Stimulated activated CD4-positive, alpha-beta T cell treated with anti-CD3 and anti-CD28 coated beads, TNF-alpha, amount 100 ng/mL, for 24 hours (primary cell): Measurements from ENCODE around the gene COL23A1.

Source experiments
- DNase-seq, 3 experiments: peaks; one replicate each; pipeline ENCODE4 v3.0.0-alpha.2; 2020; ENCODE audit warnings: low read depth in 3 of 3

The COL23A1 gene

DNA sequence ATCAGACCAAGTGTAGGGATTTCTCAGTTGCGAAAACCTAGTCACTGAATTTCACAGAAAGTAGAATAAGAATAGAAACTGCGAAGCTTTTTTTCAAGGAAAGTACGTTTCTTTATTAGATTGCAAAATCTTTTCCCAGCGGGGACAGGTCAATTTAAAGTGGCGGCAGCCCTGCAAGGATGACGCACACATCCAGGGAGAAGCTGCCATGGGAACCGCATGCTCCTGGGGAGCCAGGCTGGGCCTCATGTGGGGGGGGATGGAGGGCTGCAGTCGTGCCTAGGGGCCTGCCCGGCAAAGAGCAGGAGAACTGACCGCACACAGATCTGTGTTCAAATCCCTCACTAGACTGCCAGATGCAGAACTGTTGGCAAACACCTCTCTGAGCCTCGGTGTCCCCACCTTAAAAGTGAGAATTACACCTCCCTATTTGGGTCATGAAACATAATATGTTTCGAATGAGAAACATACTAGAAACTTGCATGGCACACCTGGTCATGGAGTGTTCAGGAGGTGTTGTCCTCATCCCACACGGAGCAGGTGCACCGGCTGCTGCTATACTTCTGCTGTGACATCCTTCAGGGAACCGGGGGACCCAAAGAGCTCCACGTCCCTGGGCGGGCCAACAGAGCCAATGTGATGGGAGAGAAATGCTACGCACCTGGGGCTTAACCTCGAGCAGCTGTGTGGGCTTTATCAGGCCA, 229.8 kb downstream of the COL23A1 start:
- no peak for DNase-seq

DNA sequence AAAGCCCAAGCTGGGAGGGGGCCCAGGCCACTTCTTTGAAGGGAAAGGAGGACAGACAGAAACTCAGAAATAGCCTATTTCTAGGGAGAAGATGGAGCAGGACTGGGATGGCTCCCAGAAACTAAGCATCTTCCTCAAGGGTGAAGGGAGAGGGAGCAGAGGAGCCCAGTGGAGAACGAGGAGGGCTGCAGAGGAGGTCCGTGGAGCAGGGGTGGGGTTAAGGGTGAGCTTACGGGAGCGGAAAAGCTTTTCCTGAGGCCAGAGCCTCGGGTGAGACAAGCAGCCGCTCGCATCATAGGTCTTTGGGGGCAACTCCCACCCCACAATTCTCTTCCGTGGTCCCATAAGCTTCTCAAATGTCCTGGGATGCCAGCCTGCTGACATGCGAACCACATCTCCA, 230.5 kb downstream of the COL23A1 start:
- no peak for DNase-seq

DNA sequence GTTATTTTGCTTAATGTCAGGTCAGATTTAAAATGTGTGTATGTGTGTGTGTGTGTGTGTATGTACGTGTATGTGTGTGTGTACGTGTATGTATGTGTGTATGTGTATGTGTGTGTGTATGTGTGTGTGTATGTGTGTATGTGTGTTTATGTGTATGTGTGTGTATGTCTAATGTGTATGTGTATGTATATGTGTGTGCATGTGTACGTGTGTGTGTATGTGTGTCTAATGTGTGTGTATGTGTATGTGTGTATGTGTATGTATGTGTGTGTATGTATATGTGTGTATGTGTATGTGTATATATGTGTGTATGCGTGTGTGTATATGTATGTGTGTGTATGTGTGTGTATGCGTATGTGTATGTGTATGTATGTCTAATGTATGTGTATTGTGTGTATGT, 232.5 kb downstream of the COL23A1 start:
- no peak for DNase-seq

DNA sequence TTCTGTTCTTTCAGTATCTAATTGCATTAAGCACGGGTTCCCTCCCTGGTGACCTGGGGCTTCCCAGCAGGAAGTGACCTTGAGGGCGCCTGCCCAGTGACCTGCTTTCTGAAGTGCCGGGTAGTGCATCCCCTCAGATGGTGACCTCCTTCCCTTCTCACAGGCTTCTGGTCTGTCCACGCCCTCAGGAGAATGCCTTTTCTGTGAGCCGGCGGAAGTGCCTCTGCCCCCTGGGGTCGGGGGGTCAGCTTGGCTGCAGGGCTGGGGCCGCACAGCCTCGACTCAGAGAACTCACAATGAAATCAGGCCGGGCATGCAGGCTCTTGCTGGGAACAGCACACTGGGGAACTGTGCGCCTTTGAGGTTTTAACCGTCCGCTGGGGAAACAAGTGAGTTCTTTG, 233.1 kb downstream of the COL23A1 start:
- no peak for DNase-seq

DNA sequence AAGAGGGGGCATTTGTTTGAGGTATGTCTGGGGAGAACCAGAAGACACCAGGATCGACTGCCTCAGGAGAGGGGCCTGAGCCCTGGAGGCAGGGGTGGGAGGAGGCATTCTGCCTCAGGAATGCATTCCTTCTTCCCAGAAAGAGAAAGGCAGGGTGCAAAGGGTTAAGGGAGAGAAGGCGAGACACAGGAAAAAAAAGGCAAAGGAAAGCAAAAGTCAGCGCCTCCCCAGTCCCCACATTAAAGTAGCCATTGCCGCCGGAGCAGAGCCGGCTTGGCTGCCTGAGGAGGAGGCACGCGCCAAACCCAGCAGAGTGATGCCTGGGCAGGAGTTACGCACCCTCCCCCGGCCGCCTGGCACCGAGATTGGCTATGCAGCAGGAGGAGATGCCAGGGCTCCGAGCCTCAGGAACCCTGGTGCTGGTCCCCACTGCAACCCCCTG, 233.7 kb downstream of the COL23A1 start:
- no peak for DNase-seq

DNA sequence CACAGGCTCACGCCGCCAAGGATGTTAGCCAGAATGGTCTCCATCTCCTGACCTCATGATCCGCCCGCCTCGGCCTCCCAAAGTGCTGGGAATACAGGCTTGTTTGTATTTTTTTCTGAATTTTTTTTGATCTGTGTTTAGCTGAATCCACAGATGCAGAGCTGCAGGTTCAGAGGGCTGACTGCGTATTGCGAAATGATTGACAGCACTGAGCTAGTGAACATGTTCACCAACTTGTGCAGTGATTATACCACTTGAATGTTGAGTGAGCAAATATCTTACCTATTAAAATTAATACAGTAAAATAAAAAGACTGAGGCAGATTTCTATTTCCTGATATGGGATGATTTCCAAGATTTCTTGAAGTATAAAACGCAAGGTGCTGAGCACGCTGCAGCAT, 234.5 kb downstream of the COL23A1 start:
- DNase-seq = no peak

DNA sequence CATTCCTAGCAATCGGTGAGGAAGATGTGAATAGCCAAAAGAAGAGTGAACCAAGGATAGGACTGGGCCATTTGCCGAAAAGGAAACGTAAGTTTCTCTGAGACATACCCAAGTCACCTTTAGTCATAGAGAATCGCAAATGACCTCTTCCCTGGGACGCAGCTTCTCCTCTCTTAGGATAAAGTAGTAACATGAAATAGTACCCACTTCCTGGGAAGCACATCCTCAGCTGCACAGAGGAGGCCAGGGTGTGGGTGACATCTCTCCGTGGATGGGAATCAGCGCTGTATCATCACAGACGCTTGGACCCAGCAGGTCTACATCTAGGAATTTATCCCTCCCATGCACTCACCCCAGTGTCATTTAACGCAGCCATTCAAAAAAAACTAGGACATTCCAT, 236.7 kb downstream of the COL23A1 start:
- DNase-seq = no peak

DNA sequence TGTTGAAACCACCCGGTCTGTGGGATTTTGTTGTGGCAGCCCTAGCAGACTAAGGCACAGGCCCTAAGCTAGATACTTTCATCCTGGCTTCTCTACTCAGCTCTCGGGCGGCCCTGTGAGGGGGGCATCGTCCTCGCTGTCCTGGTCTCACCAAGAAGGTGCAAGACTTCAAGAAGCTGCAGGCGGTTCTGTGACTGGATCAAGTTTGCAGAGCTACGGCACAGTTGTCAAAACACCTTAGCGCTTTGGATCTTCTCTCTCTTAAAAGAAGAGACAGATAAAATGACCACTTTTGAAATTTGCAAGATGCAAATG, 238.2 kb downstream of the COL23A1 start:
- no peak for DNase-seq

DNA sequence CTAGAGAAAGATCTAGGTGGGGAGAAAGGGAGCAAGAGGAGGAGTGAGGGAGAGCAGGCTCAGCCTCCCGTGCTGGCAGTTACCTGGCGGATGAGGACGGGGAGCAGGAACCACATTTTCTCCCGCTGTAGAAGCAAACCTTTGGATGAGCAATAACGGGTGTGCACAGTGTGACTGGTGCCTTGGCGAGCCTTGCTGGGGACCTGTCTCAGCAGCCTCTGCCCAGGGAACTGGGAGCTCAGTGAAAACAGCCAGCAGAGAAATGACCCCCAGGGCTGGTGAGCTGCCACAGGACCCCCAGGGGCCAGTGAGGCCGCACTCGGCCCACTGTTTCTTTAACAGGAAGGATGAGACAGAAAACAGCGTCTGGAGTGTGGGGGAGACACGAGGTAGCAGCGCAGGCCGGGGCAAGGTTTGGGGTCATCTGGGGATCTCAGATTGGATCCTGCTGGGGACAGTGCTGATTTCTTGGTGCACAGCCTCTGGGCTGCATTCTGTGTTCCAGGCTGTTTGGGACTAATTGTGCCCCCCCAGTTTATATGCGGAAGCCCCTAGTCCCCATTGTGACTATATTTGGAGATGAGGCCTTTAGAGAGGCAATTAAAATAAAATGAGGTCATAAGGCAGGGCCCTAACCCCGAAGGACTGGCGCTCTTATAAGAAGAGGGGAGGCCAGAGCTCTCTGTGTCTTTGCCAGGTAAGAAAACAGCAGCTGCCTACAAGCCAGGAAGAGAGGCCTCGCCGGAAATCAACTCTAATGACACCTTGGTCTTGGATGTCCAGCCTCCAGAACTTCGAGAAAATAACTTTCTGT, 238.8 kb downstream of the COL23A1 start:
- no peak for DNase-seq

DNA sequence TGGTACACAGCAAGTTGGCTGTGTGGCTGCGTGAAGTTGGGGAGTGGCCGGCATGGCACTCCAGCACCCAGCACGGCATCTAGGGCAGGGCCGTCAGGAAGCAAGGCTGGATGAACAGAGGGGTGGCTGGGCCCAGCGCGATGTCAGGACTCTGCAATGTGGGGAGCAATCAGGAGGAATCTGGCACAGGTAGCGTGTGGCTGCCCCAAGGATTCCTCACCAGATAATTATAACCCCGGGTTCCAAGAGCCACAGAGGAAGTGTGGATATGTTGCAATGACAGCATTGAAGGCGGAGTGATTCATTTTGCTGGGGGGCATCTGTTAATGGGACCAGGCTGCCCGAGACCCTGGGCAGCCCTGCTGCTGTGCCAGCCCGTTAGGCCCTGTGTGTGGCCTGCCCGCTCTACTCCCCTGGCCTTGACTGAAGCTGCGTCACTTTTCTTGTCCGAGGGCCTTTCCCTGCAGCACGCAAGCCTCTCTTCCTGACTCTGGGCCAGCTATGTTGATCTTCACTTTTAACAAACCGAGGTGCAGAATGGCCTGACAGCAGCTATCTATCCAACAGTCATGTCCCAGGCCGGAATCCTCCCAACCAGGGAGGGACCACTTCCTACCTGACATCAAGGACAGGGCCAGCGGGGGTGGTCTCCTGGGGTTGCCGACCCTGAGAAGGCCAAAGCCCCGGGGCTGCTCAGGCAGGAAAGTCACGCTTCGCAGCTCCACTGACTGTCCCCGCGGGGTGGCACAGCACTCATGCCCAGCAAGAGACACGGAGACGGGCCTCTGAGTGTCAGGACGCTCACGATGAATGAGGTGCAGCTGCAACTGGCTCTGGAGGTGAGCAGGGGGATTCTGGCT, 239.6 kb downstream of the COL23A1 start:
- no peak for DNase-seq

DNA sequence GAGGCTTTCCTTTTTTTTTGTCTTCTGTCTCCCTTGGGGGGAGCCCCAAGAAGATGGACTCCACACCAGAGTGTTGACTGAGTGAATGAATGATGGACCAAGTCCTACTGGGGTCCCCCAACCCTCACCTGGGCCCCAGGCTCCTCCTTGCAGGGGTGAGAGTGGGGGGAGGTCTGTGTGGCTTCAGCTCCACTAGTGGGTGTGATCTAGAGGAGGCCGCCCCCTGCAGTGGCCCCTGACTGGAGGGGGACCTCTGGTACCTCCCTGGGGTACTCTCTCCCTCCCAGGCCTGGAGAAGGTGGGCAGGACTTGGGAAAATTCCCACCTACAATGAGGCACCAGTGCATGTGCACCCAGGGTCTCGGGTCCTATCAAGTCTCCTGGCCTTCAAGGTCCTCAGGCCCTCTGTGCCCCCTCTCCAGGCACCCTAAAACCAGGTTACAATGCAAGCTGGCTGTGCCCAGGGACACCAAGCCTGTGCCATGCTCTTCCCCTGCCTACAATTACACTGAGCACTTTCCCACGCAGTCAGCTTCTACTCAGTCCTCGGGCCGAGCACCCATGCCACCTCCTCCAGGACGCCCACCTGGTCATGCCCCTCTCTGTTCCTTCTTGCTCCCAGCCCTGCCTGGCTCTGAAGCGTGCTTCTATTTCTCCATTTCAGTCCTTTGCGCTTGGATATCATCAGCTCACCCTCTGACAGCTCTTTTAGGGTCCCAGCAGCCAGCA, 240.4 kb downstream of the COL23A1 start:
- DNase-seq = no peak

DNA sequence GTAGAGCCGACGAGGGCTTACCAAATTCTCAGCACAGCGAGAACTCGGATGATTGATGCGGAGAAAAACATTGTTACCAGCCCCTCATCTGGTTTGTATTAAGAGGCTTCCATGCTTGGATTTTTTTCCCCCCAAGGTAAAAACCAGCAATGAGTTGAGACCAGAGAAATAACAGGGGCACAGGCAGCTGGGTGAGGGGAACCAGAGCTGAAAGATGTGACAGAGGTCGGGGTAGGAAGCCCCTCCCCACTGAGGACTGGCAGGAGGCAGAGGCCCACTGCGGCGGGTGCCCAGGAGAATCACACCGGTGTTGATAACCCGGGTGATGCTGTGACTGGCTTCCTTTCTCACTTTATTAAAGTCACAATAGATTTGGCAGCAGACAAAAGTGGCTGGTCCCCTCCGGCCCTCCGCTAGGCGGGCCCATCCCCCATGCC, 241.1 kb downstream of the COL23A1 start:
- no peak for DNase-seq

DNA sequence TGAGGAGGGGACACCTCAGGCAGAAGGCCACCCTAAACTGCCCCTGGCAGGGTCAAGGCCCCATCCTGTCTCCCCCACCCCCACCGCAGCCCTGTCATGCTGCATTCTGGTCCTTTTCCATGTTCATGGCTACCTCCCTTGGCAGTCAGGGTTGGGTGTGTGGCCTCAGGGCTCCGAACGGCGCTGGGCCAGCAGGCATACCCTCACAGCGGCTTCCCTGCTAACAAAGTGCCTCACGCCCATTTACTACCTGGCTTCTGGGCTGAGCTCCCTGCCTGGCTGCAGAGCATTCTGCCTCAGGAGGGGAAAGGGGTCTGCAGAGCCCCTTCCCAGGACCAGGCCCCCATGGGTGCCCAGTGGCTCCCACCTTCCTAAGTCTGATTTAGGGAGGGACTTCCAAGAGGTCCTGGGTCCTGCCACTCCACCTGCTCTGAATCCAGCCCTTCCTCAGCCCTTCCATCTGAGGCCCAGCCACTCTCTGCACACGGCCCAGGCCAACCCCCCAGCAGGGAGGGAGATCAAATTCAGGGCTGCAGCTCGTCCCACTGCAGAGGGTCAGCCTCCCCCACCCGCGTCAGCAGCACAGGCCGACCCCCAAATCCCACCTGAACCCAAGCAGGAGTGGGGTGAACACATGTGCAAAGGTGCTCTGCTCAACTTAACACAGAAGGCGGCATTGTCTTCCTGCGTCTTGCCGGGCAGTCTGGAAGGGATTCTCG, 241.7 kb downstream of the COL23A1 start:
- DNase-seq = no peak

DNA sequence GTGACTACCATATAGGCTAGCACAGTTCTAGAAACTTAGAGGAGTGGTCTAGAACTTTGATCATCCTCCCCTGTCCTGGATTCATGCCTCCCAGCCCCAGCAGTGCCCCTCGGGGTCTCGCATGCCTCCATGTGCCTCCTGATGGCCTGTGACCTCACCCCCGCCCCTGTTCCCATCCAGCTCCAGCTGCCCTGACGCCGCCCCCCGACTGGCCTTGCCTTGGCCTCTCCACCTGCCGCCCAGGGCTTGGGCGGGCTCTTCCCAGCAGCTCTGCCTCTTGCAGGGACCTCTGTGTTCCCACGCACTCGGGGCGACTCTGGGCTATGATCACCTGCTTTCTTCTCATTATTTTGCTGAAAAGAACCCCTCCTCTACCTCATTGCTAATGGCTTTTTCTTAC, 242.2 kb downstream of the COL23A1 start:
- no peak for DNase-seq

DNA sequence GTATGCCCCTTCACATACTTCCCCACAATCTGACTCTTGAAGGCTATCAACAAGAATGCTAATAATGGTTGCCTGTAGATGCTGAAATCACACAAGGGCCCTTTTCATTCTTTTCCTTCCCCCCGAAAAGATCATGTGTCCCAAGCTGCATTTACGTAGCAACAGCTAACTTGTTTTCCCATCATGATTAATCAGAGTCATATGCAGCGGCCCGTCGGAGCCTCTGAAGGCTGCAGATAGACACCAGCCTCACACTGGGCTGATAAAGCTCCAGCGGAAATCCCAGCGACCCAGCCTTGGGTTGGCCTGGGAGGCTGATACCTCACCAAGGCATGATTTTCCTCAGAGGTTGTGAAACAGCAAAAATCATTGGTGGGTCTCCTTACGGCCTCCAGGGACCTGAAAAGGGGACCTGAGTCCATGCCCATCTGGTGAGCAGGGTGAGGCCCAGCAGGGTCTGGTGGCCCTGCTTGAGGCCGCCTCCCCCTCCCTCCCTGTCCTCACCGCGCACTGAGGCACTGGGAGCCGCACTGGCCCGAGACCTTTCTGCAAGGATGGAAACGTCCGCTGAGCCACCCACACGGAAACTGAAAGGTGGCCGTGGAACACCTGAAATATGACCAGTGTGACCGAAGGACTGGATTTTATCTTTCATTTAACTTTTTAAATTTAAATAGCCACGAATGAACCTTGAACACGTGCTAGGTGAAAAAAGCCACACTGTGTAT, 243.4 kb downstream of the COL23A1 start:
- no peak for DNase-seq

DNA sequence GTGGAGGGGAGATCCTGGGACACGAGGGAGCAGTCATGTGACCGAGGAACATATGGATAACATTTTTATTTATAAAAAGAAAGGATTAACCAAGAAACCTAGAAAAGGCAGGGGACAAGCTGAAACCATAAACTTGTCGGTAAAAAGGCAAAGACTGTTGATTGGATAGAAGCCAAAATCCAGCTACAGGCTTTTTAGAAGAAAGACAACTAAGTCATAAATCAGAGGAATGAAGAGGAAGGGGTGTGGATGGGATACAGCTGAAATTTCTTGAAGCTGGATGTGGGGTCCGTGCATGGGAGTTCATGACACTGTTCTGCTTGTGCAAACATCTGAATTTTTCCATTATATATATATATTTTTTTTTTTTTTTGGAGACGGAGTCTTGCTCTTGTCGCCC, 246.9 kb downstream of the COL23A1 start:
- no peak for DNase-seq

DNA sequence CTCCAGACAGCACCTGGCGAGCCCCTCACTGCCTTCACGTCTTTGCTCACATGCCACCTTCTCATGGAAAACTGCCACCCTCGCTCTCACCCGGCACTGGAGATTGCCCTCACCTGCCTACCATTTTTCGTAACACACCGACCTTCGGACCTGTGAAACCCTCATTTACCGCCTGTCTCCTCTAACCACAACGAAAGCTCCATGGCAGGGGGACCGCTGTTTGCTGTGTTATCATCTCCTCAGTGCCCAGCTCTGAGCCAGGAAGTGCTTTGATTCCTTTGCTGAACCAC, 248.4 kb downstream of the COL23A1 start:
- no peak for DNase-seq

DNA sequence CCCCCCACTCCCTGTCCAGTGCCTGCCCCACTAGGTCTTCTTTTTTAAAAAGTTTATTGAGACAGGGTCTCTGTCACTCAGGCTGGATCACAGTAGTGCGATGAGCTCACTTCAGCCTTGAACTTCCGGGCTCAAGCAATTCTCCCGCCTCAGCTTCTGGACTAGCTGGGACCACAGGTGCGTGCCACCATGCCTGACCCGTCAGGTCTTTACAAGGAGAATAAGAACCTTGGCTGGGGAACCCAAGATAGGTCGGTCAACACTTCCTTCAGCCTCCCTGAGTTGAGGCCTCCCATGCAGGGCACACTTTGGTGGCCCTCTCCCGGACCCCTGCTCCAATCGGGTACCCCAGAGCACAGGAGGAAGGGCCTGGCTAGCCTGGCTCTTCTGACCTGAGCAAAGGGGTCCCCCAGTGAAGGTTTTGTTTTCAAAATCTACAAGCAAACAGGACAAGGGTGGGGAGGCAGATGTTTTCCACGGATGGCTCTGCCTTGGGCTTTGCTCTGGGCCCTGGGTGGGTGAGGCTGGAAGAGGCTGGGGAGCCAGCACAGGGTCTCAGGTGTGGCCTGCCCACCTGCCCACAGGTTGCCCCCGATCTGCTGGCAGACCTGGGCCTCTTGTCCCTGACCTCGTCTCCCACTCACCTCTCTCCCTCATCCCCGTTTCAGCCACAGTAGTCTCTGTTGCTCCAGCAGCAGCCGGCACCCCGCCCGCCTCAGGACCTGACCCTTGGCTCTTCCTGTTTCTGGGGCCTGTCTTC, 248.9 kb downstream of the COL23A1 start:
- DNase-seq = no peak

DNA sequence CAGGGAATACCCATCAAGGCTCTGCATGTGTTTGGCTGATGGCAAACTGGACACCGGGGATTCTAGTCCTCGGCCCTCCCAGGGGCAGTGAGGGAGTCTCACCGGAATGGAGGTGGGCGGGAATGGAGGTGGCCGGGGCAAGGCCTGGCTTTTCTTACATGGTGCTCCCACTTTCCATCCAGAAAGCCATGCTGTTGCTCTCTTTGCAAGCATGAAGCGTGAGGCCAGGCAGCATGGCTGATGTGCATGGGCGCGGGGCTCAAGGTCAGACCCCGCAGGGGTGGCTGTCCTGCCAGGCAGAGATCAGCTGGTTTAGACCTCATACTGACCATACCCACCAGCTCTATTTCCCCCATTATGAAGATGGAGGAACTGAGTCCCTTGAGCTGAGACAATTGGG, 249.6 kb downstream of the COL23A1 start:
- no peak for DNase-seq

DNA sequence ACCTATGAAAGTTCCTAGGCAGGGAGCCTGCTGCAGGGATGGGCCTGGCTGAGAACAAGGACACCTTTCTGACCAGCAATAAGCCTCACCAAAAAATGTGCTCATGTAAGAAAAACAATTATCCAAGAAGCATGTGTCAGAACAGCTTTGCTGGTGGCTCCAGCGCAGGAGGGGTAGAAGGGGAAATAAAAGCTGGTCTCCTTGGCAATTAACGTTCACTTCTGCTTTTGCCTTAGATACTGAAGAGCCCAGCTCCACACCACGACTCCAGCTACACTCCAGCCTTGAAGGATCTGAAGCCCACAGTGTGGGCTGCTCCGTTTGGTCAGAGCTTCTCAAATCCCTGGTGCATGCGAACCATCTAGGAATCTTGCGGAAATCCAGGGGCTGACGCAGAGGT, 250.0 kb downstream of the COL23A1 start:
- no peak for DNase-seq
